B cell (primary cell): ENCODE data around the gene GSC2. TPM values are rescaled to one million over a fixed set of nuclear protein-coding genes. Genes with fewer than 3 reads are reported as not detected.

Experiments used
- ATAC-seq: fragments of 200-7000 bp; cut with Tn5 transposase; one replicate; pipeline ENCODE4 v1.10.0; 2021; ENCODE audit warnings: low read depth, mild to moderate bottlenecking, moderate number of reproducible peaks, moderate library complexity
- CTCF ChIA-PET: fragments of 350-600 bp; sonication (Branson Sonifier 250); formaldehyde crosslinking; loops from one replicate; lab custom pipeline; 2021; ENCODE audit warnings: antibody characterized with exemption, inconsistent platforms; lab: Charles Lee
- POLR2A ChIA-PET: fragments of 350-600 bp; sonication (Branson Sonifier 250); formaldehyde crosslinking; loops from one replicate; lab custom pipeline; 2021; ENCODE audit warnings: antibody characterized with exemption; lab: Charles Lee
- DNase-seq: peaks from one replicate; pipeline ENCODE4 v3.0.0; 2013
- H2AFZ ChIP-seq: 2 replicates; pipeline ENCODE4 v1.6.1; 2012; ENCODE audit warnings: mild to moderate bottlenecking, low read depth, low read length; ENCODE audit not compliant: insufficient read depth, poor library complexity, severe bottlenecking
- H3K27ac ChIP-seq, 2 donors: 1 replicate in 1 of 2; 2 replicates in 1 of 2; pipeline ENCODE4 v1.5.1; 2012 to 2013; ENCODE audit warnings: low read length in 2 of 2, mild to moderate bottlenecking in 2 of 2, moderate library complexity in 1 of 2
- H3K27me3 ChIP-seq, 4 experiments: fragments of 200-600 bp in 1 of 4; sonication (generic) in 1 of 4; replicated peaks in 1 of 4; 1 replicate in 2 of 4; 2 replicates in 2 of 4; pipeline versions ENCODE4 v1.6.1 to v1.7.0; 2013 to 2016; ENCODE audit warnings: low read length in 3 of 4, mild to moderate bottlenecking in 2 of 4, mixed read lengths in 1 of 4, moderate library complexity in 1 of 4; ENCODE audit not compliant: insufficient read depth in 4 of 4, control insufficient read depth in 3 of 4; ENCODE audit errors: control extremely low read depth in 1 of 4
- H3K36me3 ChIP-seq, 2 experiments: replicated peaks in 1 of 2; 1 replicate in 1 of 2; 2 replicates in 1 of 2; pipeline versions ENCODE4 v1.6.1 to v1.7.1; 2013; ENCODE audit warnings: low read length in 1 of 2; ENCODE audit not compliant: insufficient read depth in 2 of 2, control insufficient read depth in 1 of 2; ENCODE audit errors: control extremely low read depth in 1 of 2, extremely low read depth in 1 of 2
- H3K4me1 ChIP-seq, 2 donors: fragments of 200-600 bp in 1 of 2; sonication (generic) in 1 of 2; 1 replicate in 1 of 2; 2 replicates in 1 of 2; pipeline versions ENCODE4 v1.5.1 to v1.6.1; 2013 to 2017; ENCODE audit warnings: low read length in 2 of 2; ENCODE audit not compliant: control insufficient read depth in 2 of 2, insufficient read depth in 2 of 2
- H3K4me2 ChIP-seq: replicated peaks from 2 replicates; pipeline ENCODE3; 2012; ENCODE audit warnings: mild to moderate bottlenecking, low read depth, low read length; ENCODE audit not compliant: poor library complexity, severe bottlenecking
- H3K4me3 ChIP-seq, 5 experiments: fragments of 200-600 bp in 1 of 5; sonication (generic) in 1 of 5; 1 replicate in 3 of 5; 2 replicates in 2 of 5; pipeline versions ENCODE4 v1.5.1 to v1.7.0; 2011 to 2016; ENCODE audit warnings: low read length in 4 of 5, mild to moderate bottlenecking in 4 of 5, low read depth in 2 of 5, control low read depth in 1 of 5, moderate library complexity in 1 of 5; ENCODE audit not compliant: insufficient read depth in 1 of 5; ENCODE audit errors: control extremely low read depth in 1 of 5, extremely low read depth in 1 of 5
- H3K79me2 ChIP-seq: fragments of 200-600 bp; sonication (generic); one replicate; pipeline ENCODE4 v1.6.0; 2016; ENCODE audit warnings: low read length; ENCODE audit not compliant: control insufficient read depth, insufficient read depth
- H3K9ac ChIP-seq: fragments of 200-600 bp; sonication (generic); 2 replicates; pipeline ENCODE4 v1.6.1; 2017; ENCODE audit warnings: mild to moderate bottlenecking, low read length, moderate library complexity
- H3K9me3 ChIP-seq, 3 donors: one replicate each; pipeline versions ENCODE4 v1.6.1 to v1.7.1; 2013; ENCODE audit warnings: low read length in 2 of 3; ENCODE audit not compliant: control insufficient read depth in 2 of 3, insufficient read depth in 1 of 3; ENCODE audit errors: control extremely low read depth in 1 of 3
- H4K20me1 ChIP-seq: 2 replicates; pipeline ENCODE4 v1.6.0; 2012; ENCODE audit warnings: mild to moderate bottlenecking, low read length; ENCODE audit not compliant: insufficient read depth, control insufficient read depth, poor library complexity, severe bottlenecking
- H3K27ac Mint-ChIP-seq: one replicate; pipeline ENCODE4 v1.8.0; 2021; ENCODE audit warnings: mixed read lengths
- H3K27me3 Mint-ChIP-seq: one replicate; pipeline ENCODE4 v1.8.0; 2021; ENCODE audit warnings: mixed read lengths
- H3K4me1 Mint-ChIP-seq: one replicate; pipeline ENCODE4 v1.8.0; 2021; ENCODE audit warnings: mixed read lengths
- H3K4me3 Mint-ChIP-seq: one replicate; pipeline ENCODE4 v1.8.0; 2021; ENCODE audit warnings: mixed read lengths
- H3K9me3 Mint-ChIP-seq: one replicate; pipeline ENCODE4 v1.8.0; 2022; ENCODE audit warnings: mixed read lengths; ENCODE audit not compliant: insufficient read depth
- CTCF ChIP-seq: fragments of 200-600 bp; IDR thresholded peaks from one replicate; pipeline ENCODE4 v1.8.0; 2022; ENCODE audit warnings: antibody characterized with exemption, mild to moderate bottlenecking
- EZH2 ChIP-seq: IDR thresholded peaks from 2 replicates; pipeline ENCODE4 v1.6.1; 2012; ENCODE audit warnings: borderline replicate concordance, low read depth, mild to moderate bottlenecking, moderate library complexity, low read length; ENCODE audit not compliant: insufficient read depth, poor library complexity, severe bottlenecking
- WGBS: methylation state at CpG from one replicate; pipeline ENCODE4 v1.1.5; 2013; ENCODE audit warnings: missing lambda C conversion rate; ENCODE audit not compliant: insufficient coverage; 5-methylcytosine and 5-hydroxymethylcytosine counted together
- intact Hi-C: fragments of 100-400 bp; cut with micrococcal nuclease; formaldehyde crosslinking; loops from one replicate; pipeline ENCODE4 v1.10.0; 2022
- polyA plus RNA-seq: library from polyadenylated mRNA; depleted of rRNA; stranded (reverse); fragments of >200 nt; gene quantifications from 2 replicates; pipeline ENCODE4 v1.2.3, GENCODE V29; 2012
- total RNA-seq, 2 donors: library from RNA; stranded (reverse); fragments of 120-200 nt in 1 of 2; gene quantifications; 1 replicate in 1 of 2; 2 replicates in 1 of 2; pipeline versions ENCODE4 v1.2.3 to v1.2.4, GENCODE V29; 2013 to 2022

GSC2 gene
- total and polyA plus RNA-seq, 2 donors (not counting 1 experiment from before 2014, with no cell fraction given): not detected

GRCh38 chr22:19152942-19153883 lies 3.1 kb upstream of the GSC2 start:
- no peaks in the 10 kb centered on the region for H3K36me3 ChIP-seq
- H3K79me2 ChIP-seq: no peaks in the 10 kb centered on the region
- H3K4me3 Mint-ChIP-seq: no peak overlapping the region
- H4K20me1 ChIP-seq: no peaks in the 10 kb centered on the region
- ATAC-seq (no peak), DNase-seq (no peak)
- TF ChIP-seq EZH2 (no peak), CTCF (no peak)
- intact Hi-C loops: no loop called here
- H3K4me2 ChIP-seq: no peak overlapping the region
- 53% methylated on average over 8 of the region's 11 CpGs for WGBS
- ChIA-PET CTCF (interaction anchor here (0.8 kb wide), 1 partner anchor 8 kb away, joined by 3 read pairs; the partner anchor contains the start of gene ESS2), POLR2A (interaction anchor here (0.6 kb wide), 1 partner anchor 642 kb away, joined by 4 read pairs; no protein-coding TSS in a partner anchor)
- no peak overlapping the region for H3K27ac Mint-ChIP-seq
- no peak overlapping the region for H3K4me3 ChIP-seq
- no peak overlapping the region for H3K27ac ChIP-seq
- peaks cover 0 to 16% (median 0%) of the 10 kb centered on the region in 3 donors for H3K9me3 ChIP-seq
- no peak overlapping the region for H3K9ac ChIP-seq
- peaks cover 11% of the 10 kb centered on the region for H3K4me1 Mint-ChIP-seq
- peaks cover 35% of the 10 kb centered on the region for H3K27me3 Mint-ChIP-seq
- peaks cover 13 to 16% of the 10 kb centered on the region in 2 donors for H3K4me1 ChIP-seq
- peaks cover 0 to 46% (median 17%) of the 10 kb centered on the region in 4 experiments for H3K27me3 ChIP-seq
- no peak overlapping the region for H2AFZ ChIP-seq
- H3K9me3 Mint-ChIP-seq: peaks cover 4% of the 10 kb centered on the region
